Caco-2 (cell line): Measurements from ENCODE around the gene CHID1. TPM values are rescaled to one million over a fixed set of nuclear protein-coding genes. Genes with fewer than 3 reads are reported as not detected.

Source experiments
- BruUV-seq: library from RNA; stranded (reverse); fragments of 400-500 nt; replicated peaks from 2 replicates; lab custom pipeline; 2021; lab: Mats Ljungman, UMichigan
- CTCF ChIA-PET: fragments of 300-600 bp; sonication (Branson Sonifier 250); formaldehyde crosslinking; loops from one replicate; lab custom pipeline; 2022; ENCODE audit warnings: antibody characterized with exemption; lab: Charles Lee
- POLR2A ChIA-PET: fragments of 300-600 bp; sonication (Branson Sonifier 250); formaldehyde crosslinking; loops from one replicate; lab custom pipeline; 2022; ENCODE audit warnings: antibody characterized with exemption; lab: Charles Lee
- DNase-seq, 2 experiments: peaks; one replicate each; pipeline versions ENCODE4 v3.0.0 to v3.0.0-alpha.2; 2020 to 2022
- H3K27me3 ChIP-seq: replicated peaks from 2 replicates; pipeline ENCODE4 v1.6.0; 2011; ENCODE audit warnings: low read length; ENCODE audit not compliant: control insufficient read depth, insufficient read depth
- H3K36me3 ChIP-seq: 2 replicates; pipeline ENCODE4 v1.5.1; 2011; ENCODE audit warnings: low read length; ENCODE audit not compliant: control insufficient read depth, insufficient read depth
- H3K4me1 ChIP-seq: fragments of 250-450 bp; sonication (Bioruptor Pico); 2 replicates; pipeline ENCODE4 v1.5.1; 2020; ENCODE audit warnings: mild to moderate bottlenecking
- H3K4me3 ChIP-seq: 2 replicates; pipeline ENCODE4 v1.5.1; 2011; ENCODE audit warnings: low read depth, mild to moderate bottlenecking, control low read depth, low read length
- H3K9me3 ChIP-seq: fragments of 250-450 bp; sonication (Bioruptor Pico); 2 replicates; pipeline ENCODE4 v1.5.1; 2020; ENCODE audit warnings: mild to moderate bottlenecking, moderate library complexity
- H3K27ac Mint-ChIP-seq: one replicate; pipeline ENCODE4 v1.8.0; 2022; ENCODE audit warnings: mixed read lengths; ENCODE audit not compliant: unreplicated experiment
- H3K27me3 Mint-ChIP-seq: one replicate; pipeline ENCODE4 v1.8.0; 2022; ENCODE audit warnings: mixed read lengths; ENCODE audit not compliant: insufficient read depth, unreplicated experiment
- H3K36me3 Mint-ChIP-seq: one replicate; pipeline ENCODE4 v1.8.0; 2022; ENCODE audit warnings: mild to moderate bottlenecking, mixed read lengths; ENCODE audit not compliant: insufficient read depth, unreplicated experiment
- H3K4me1 Mint-ChIP-seq: one replicate; pipeline ENCODE4 v1.8.0; 2022; ENCODE audit warnings: low read depth, mixed read lengths; ENCODE audit not compliant: unreplicated experiment
- H3K4me3 Mint-ChIP-seq: one replicate; pipeline ENCODE4 v1.8.0; 2022; ENCODE audit warnings: mild to moderate bottlenecking, moderate library complexity, mixed read lengths; ENCODE audit not compliant: unreplicated experiment
- H3K9me3 Mint-ChIP-seq: one replicate; pipeline ENCODE4 v1.8.0; 2022; ENCODE audit warnings: mixed read lengths; ENCODE audit not compliant: unreplicated experiment
- CTCF ChIP-seq, 2 experiments: fragments of 200-600 bp in 1 of 2; IDR thresholded peaks; 1 replicate in 1 of 2; 2 replicates in 1 of 2; pipeline versions ENCODE4 v1.5.1 to v1.8.0; 2011 to 2022; ENCODE audit warnings: antibody characterized with exemption in 1 of 2, control low read depth in 1 of 2, inconsistent platforms in 1 of 2, low read depth in 1 of 2, low read length in 1 of 2, mild to moderate bottlenecking in 1 of 2, moderate library complexity in 1 of 2; ENCODE audit not compliant: insufficient read depth in 1 of 2, severe bottlenecking in 1 of 2, unreplicated experiment in 1 of 2
- intact Hi-C: fragments of 100-400 bp; cut with micrococcal nuclease; formaldehyde crosslinking; loops from one replicate; pipeline ENCODE4 v1.10.0; 2022; ENCODE audit not compliant: unreplicated experiment
- total RNA-seq: library from RNA; stranded (reverse); gene quantifications from 2 replicates; pipeline ENCODE4 v1.2.3, GENCODE V29; 2022

Gene CHID1
- total RNA-seq, 1 experiment from 2014 or later = 180 TPM

GRCh38 chr11:954392-955153 is 44.0 kb upstream of the CHID1 start:
- intact Hi-C loops = no loop called here
- H3K27me3 Mint-ChIP-seq = no peaks in the 10 kb centered on the region

GRCh38 chr11:953512-953911 is 42.9 kb upstream of the CHID1 start:
- no peak for TF ChIP-seq CTCF (IDR thresholded peaks at IDR 0.05; ENCODE audit: insufficient read depth in 1 of 2, low read depth in 1 of 2, low read length in 1 of 2, severe bottlenecking in 1 of 2, unreplicated experiment in 1 of 2)
- Histone ChIP-seq H3K4me1 (peaks cover 78% of the 10 kb centered on the region), H3K9me3 (peaks cover 13% of the 10 kb centered on the region; the same call in 1 of the 2 replicates), H3K4me3 (no peak overlapping the region), H3K27me3 (no peaks in the 10 kb centered on the region), H3K36me3 (no peaks in the 10 kb centered on the region)
- no peaks in the 10 kb centered on the region for H3K27me3 Mint-ChIP-seq
- DNase-seq = no peak
- POLR2A ChIA-PET = interaction anchor here (1.5 kb wide), 1 partner anchor 135 kb away, joined by 4 read pairs; the partner anchor contains the start of gene PNPLA2
- H3K27ac Mint-ChIP-seq = peak overlapping the region; percentile 78
- no peaks in the 10 kb centered on the region for H3K9me3 Mint-ChIP-seq
- peaks cover 81% of the 10 kb centered on the region for H3K36me3 Mint-ChIP-seq
- CTCF ChIA-PET = no interaction called here
- intact Hi-C loops = loop anchor here (2.0 kb wide), 1 partner anchor 27 kb away; no protein-coding TSS in a partner anchor
- peaks cover 59% of the 10 kb centered on the region for H3K4me1 Mint-ChIP-seq
- H3K4me3 Mint-ChIP-seq = peak overlapping the region; percentile 55
- BruUV-seq = no TSS peak

More at GRCh38 chr11:954392-955153, 44.0 kb upstream of the CHID1 start:
- H3K27me3 ChIP-seq = no peaks in the 10 kb centered on the region
- ChIA-PET POLR2A (no interaction called here), CTCF (interaction anchor here (1.2 kb wide), 1 partner anchor 10 kb away, joined by 3 read pairs; no protein-coding TSS in a partner anchor)
- Mint-ChIP-seq H3K4me3 (peak overlapping the region; percentile 55), H3K36me3 (peaks cover 81% of the 10 kb centered on the region), H3K4me1 (peaks cover 64% of the 10 kb centered on the region), H3K9me3 (no peaks in the 10 kb centered on the region), H3K27ac (peak overlapping the region; percentile 78)
- no peak overlapping the region for H3K4me3 ChIP-seq
- H3K36me3 ChIP-seq = no peaks in the 10 kb centered on the region
- TSS peak; percentile 20 for BruUV-seq
- no peak for TF ChIP-seq CTCF (IDR thresholded peaks at IDR 0.05; ENCODE audit: insufficient read depth in 1 of 2, low read depth in 1 of 2, low read length in 1 of 2, severe bottlenecking in 1 of 2, unreplicated experiment in 1 of 2)
- peaks cover 86% of the 10 kb centered on the region for H3K4me1 ChIP-seq
- 0 out of 2 replicates have a peak, but pooled peaks cover 3% of the 10 kb centered on the region for H3K9me3 ChIP-seq
- DNase-seq = no peak
